Kidney (tissue), 14 donors: ENCODE data around the gene EYA4. TPM values are rescaled to one million over a fixed set of nuclear protein-coding genes. Genes with fewer than 3 reads are reported as not detected.

ENCODE experiments used
- DNase-seq, 5 donors: peaks; one replicate each; pipeline ENCODE4 v3.0.0-alpha.2; 2013 to 2020
- FAIRE-seq: peaks from 2 replicates; lab custom pipeline; 2012; peaks lifted over from hg19 to GRCh38; lab: Jason Lieb, UNC
- H3K27ac ChIP-seq, 2 donors: one replicate each; pipeline ENCODE4 v1.7.0; 2013; ENCODE audit warnings: low read depth in 2 of 2, low read length in 2 of 2, inconsistent platforms in 1 of 2
- H3K27me3 ChIP-seq: one replicate; pipeline ENCODE4 v1.7.1; 2013; ENCODE audit warnings: low read length, inconsistent platforms; ENCODE audit not compliant: control insufficient read depth, insufficient read depth
- H3K36me3 ChIP-seq, 3 donors: one replicate each; pipeline versions ENCODE4 v1.7.0 to v1.7.1; 2013; ENCODE audit warnings: low read length in 3 of 3, control low read depth in 1 of 3, inconsistent platforms in 1 of 3; ENCODE audit not compliant: insufficient read depth in 3 of 3, control insufficient read depth in 2 of 3
- H3K4me1 ChIP-seq, 3 donors: one replicate each; pipeline versions ENCODE4 v1.7.0 to v1.7.1; 2013; ENCODE audit warnings: low read length in 3 of 3, inconsistent platforms in 1 of 3, low read depth in 1 of 3; ENCODE audit not compliant: control insufficient read depth in 2 of 3, insufficient read depth in 2 of 3
- H3K4me3 ChIP-seq, 3 donors: one replicate each; pipeline versions ENCODE4 v1.7.0 to v1.8.1; 2013; ENCODE audit warnings: low read length in 3 of 3, control low read depth in 1 of 3, inconsistent platforms in 1 of 3
- H3K9ac ChIP-seq, 3 donors: one replicate each; pipeline versions ENCODE4 v1.7.0 to v1.7.1; 2013; ENCODE audit warnings: low read length in 3 of 3, control low read depth in 1 of 3, inconsistent platforms in 1 of 3
- H3K9me3 ChIP-seq, 3 donors: one replicate each; pipeline versions ENCODE4 v1.7.0 to v1.7.1; 2013; ENCODE audit warnings: low read length in 3 of 3, control low read depth in 1 of 3, inconsistent platforms in 1 of 3; ENCODE audit not compliant: control insufficient read depth in 2 of 3, insufficient read depth in 1 of 3
- CTCF ChIP-seq: IDR thresholded peaks from 3 replicates; pipeline ENCODE4 v1.5.1; 2012; ENCODE audit warnings: mild to moderate bottlenecking, moderate library complexity, borderline replicate concordance; ENCODE audit not compliant: insufficient read depth; ENCODE audit errors: extremely low read depth
- intact Hi-C: fragments of 100-400 bp; cut with DNase I; formaldehyde crosslinking; loops from one replicate; pipeline ENCODE4 v1.11.1; 2022
- polyA plus RNA-seq: library from polyadenylated mRNA; stranded (reverse); fragments of 350-450 nt; fragmentation: Illumina TruSeq; extraction: RNeasy Lipid Tissue Mini Kit (QIAGEN cat#74804); gene quantifications from one replicate; pipeline ENCODE4 v1.2.3, GENCODE V29; 2014; ENCODE audit warnings: low read depth, low replicate concordance; ENCODE audit not compliant: insufficient read depth
- total RNA-seq: library from RNA; stranded (reverse); fragmentation: NEBNext Ultra II Directional; extraction: Animal tissue kit (Norgen Biotek cat#: 25700); gene quantifications from one replicate; pipeline ENCODE4 v1.2.1, GENCODE V29; 2021
- donor health status: control.
- donor health status: control.
- donor health status: control.
- donor health status: control.
- donor health status: control.
- donor health status: DM: yes; HTN: yes; CAD: no.
- donor health status: Normal renal cell carcinoma (clear cell type).

The EYA4 gene
- total and polyA plus RNA-seq, 2 donors from 2014 or later: 0.99 to 5.0 TPM

GRCh38 chr6:133277900-133278545, 36.9 kb downstream of the EYA4 start:
- no peak for FAIRE-seq
- intact Hi-C loops: no loop called here
- no peak for TF ChIP-seq CTCF

GRCh38 chr6:133286765-133287164, 45.6 kb downstream of the EYA4 start:
- H3K4me1 ChIP-seq: no peaks in the 10 kb centered on the region
- FAIRE-seq (no peak), DNase-seq (peak in 2 of 5 donors; percentile 43 to 63)
- H3K9ac ChIP-seq: no peak overlapping the region
- intact Hi-C loops: no loop called here
- H3K27ac ChIP-seq: no peak overlapping the region
- H3K36me3 ChIP-seq: no peaks in the 10 kb centered on the region
- no peaks in the 10 kb centered on the region for H3K27me3 ChIP-seq
- H3K9me3 ChIP-seq: no peaks in the 10 kb centered on the region
- TF ChIP-seq CTCF: no peak
- no peak overlapping the region for H3K4me3 ChIP-seq

More at GRCh38 chr6:133277900-133278545, 36.9 kb downstream of the EYA4 start:
- no peaks in the 10 kb centered on the region for H3K36me3 ChIP-seq
- H3K9ac ChIP-seq: no peak overlapping the region
- no peak for DNase-seq
- no peaks in the 10 kb centered on the region for H3K9me3 ChIP-seq
- H3K27me3 ChIP-seq: no peaks in the 10 kb centered on the region
- no peak overlapping the region for H3K27ac ChIP-seq
- H3K4me1 ChIP-seq: no peaks in the 10 kb centered on the region
- no peak overlapping the region for H3K4me3 ChIP-seq

GRCh38 chr6:133288662-133289061, 47.5 kb downstream of the EYA4 start:
- no peak overlapping the region for H3K4me3 ChIP-seq
- no peaks in the 10 kb centered on the region for H3K27me3 ChIP-seq
- TF ChIP-seq CTCF: no peak
- no peaks in the 10 kb centered on the region for H3K9me3 ChIP-seq
- no peaks in the 10 kb centered on the region for H3K36me3 ChIP-seq
- H3K9ac ChIP-seq: no peak overlapping the region
- no peak overlapping the region for H3K27ac ChIP-seq
- intact Hi-C loops: no loop called here
- FAIRE-seq (no peak), DNase-seq (no peak)
- no peaks in the 10 kb centered on the region for H3K4me1 ChIP-seq
